Measurements from ENCODE around the gene COL4A1. TPM values are rescaled to one million over a fixed set of nuclear protein-coding genes. Genes with fewer than 3 reads are reported as not detected.

The COL4A1 gene
- polyA plus RNA-seq, 1 donor (not counting 4 experiments of a cell fraction or from before 2014, with no cell fraction given) = 22.3 TPM

- no peaks in the 10 kb centered on the region for H3K9me1 ChIP-seq (ENCODE audit: control insufficient read depth, extremely low read depth, insufficient read depth, low read length)
- H3K79me2 ChIP-seq (ENCODE audit: control insufficient read depth, insufficient read depth, low read length) = peaks cover 29% of the 10 kb centered on the region
- H3K36me3 ChIP-seq (ENCODE audit: control insufficient read depth in 2 of 2, extremely low read depth in 1 of 2, insufficient read depth in 2 of 2, low read length in 2 of 2) = no peaks in the 10 kb centered on the region
- H3K27ac ChIP-seq (ENCODE audit: control insufficient read depth, insufficient read depth, low read length) = no peak overlapping the region
- no peak overlapping the region for H3K4me3 ChIP-seq (ENCODE audit: control insufficient read depth in 2 of 3, extremely low read depth in 1 of 3, insufficient read depth in 2 of 3, low read depth in 1 of 3, low read length in 3 of 3)
- no peak overlapping the region for H3K9ac ChIP-seq (ENCODE audit: control insufficient read depth, extremely low read depth, insufficient read depth, low read length)
- DNase-seq (ENCODE audit: low read depth, low spot score) = no peak
- FAIRE-seq = no peak
- no peak overlapping the region for H2AFZ ChIP-seq (ENCODE audit: control insufficient read depth, low read length)
- H3K4me1 ChIP-seq (ENCODE audit: control insufficient read depth, extremely low read depth, insufficient read depth, low read length) = peaks cover 52% of the 10 kb centered on the region
- no peaks in the 10 kb centered on the region for H3K27me3 ChIP-seq (ENCODE audit: control insufficient read depth, extremely low read depth, insufficient read depth, low read length)
- dilution Hi-C loops (cut with MboI; ENCODE audit: extremely low pct_ligation_motif_present, low sequenced_read_pairs) = no loop called here
- H3K4me2 ChIP-seq (ENCODE audit: control insufficient read depth, extremely low read depth, insufficient read depth, low read depth, low read length) = no peak overlapping the region
- TF ChIP-seq, protein P1, sequence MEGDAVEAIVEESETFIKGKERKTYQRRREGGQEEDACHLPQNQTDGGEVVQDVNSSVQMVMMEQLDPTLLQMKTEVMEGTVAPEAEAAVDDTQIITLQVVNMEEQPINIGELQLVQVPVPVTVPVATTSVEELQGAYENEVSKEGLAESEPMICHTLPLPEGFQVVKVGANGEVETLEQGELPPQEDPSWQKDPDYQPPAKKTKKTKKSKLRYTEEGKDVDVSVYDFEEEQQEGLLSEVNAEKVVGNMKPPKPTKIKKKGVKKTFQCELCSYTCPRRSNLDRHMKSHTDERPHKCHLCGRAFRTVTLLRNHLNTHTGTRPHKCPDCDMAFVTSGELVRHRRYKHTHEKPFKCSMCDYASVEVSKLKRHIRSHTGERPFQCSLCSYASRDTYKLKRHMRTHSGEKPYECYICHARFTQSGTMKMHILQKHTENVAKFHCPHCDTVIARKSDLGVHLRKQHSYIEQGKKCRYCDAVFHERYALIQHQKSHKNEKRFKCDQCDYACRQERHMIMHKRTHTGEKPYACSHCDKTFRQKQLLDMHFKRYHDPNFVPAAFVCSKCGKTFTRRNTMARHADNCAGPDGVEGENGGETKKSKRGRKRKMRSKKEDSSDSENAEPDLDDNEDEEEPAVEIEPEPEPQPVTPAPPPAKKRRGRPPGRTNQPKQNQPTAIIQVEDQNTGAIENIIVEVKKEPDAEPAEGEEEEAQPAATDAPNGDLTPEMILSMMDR (optimal IDR thresholded peaks at IDR 0.05 in 1 of 3, IDR thresholded peaks at IDR 0.05 in 1 of 3, conservative IDR thresholded peaks at IDR 0.05 in 1 of 3; ENCODE audit: extremely low read depth in 1 of 3, insufficient read depth in 2 of 3, low read length in 3 of 3) = no peak
- no peak for TF ChIP-seq EZH2 (IDR thresholded peaks at IDR 0.05; ENCODE audit: low read length)
- H3K9me3 ChIP-seq (ENCODE audit: control insufficient read depth, low read depth, low read length) = no peaks in the 10 kb centered on the region
- H4K20me1 ChIP-seq (ENCODE audit: control insufficient read depth, extremely low read depth, insufficient read depth, low read length) = no peaks in the 10 kb centered on the region
Observed at GRCh38 chr13:110263888-110264287, 43.1 kb downstream of the COL4A1 start.

GRCh38 chr13:110263404-110263803, 43.6 kb downstream of the COL4A1 start:
- H3K4me3 ChIP-seq (ENCODE audit: control insufficient read depth in 2 of 3, extremely low read depth in 1 of 3, insufficient read depth in 2 of 3, low read depth in 1 of 3, low read length in 3 of 3) = no peak overlapping the region
- no peaks in the 10 kb centered on the region for H3K36me3 ChIP-seq (ENCODE audit: control insufficient read depth in 2 of 2, extremely low read depth in 1 of 2, insufficient read depth in 2 of 2, low read length in 2 of 2)
- no peaks in the 10 kb centered on the region for H3K9me1 ChIP-seq (ENCODE audit: control insufficient read depth, extremely low read depth, insufficient read depth, low read length)
- no peak overlapping the region for H3K27ac ChIP-seq (ENCODE audit: control insufficient read depth, insufficient read depth, low read length)
- no peaks in the 10 kb centered on the region for H3K27me3 ChIP-seq (ENCODE audit: control insufficient read depth, extremely low read depth, insufficient read depth, low read length)
- no peak overlapping the region for H3K4me2 ChIP-seq (ENCODE audit: control insufficient read depth, extremely low read depth, insufficient read depth, low read depth, low read length)
- no peak for FAIRE-seq
- dilution Hi-C loops (cut with MboI; ENCODE audit: extremely low pct_ligation_motif_present, low sequenced_read_pairs) = no loop called here
- H3K79me2 ChIP-seq (ENCODE audit: control insufficient read depth, insufficient read depth, low read length) = peaks cover 27% of the 10 kb centered on the region
- no peak overlapping the region for H3K9ac ChIP-seq (ENCODE audit: control insufficient read depth, extremely low read depth, insufficient read depth, low read length)
- H3K4me1 ChIP-seq (ENCODE audit: control insufficient read depth, extremely low read depth, insufficient read depth, low read length) = peaks cover 54% of the 10 kb centered on the region
- H4K20me1 ChIP-seq (ENCODE audit: control insufficient read depth, extremely low read depth, insufficient read depth, low read length) = no peaks in the 10 kb centered on the region
- no peak for DNase-seq (ENCODE audit: low read depth, low spot score)
- H3K9me3 ChIP-seq (ENCODE audit: control insufficient read depth, low read depth, low read length) = no peaks in the 10 kb centered on the region
- no peak overlapping the region for H2AFZ ChIP-seq (ENCODE audit: control insufficient read depth, low read length)
- TF ChIP-seq, protein P1 (optimal IDR thresholded peaks at IDR 0.05 in 1 of 3, IDR thresholded peaks at IDR 0.05 in 1 of 3, conservative IDR thresholded peaks at IDR 0.05 in 1 of 3; ENCODE audit: extremely low read depth in 1 of 3, insufficient read depth in 2 of 3, low read length in 3 of 3) = no peak
- no peak for TF ChIP-seq EZH2 (IDR thresholded peaks at IDR 0.05; ENCODE audit: low read length)

Data from keratinocyte (primary cell).